GM19240 (cell line): ENCODE data around the gene FNDC1.

Experiments used
- DNase-seq: peaks from one replicate; pipeline ENCODE4 v3.0.0; 2011; ENCODE audit warnings: low spot score; ENCODE audit not compliant: insufficient read length

Gene FNDC1

GRCh38 chr6:159204605-159205004, 35.4 kb downstream of the FNDC1 start:
- no peak for DNase-seq

- DNase-seq: no peak
These were observed 42.8 kb downstream of the FNDC1 start for GRCh38 chr6:159212028-159212427.

GRCh38 chr6:159212525-159213280, 43.5 kb downstream of the FNDC1 start:
- DNase-seq: no peak

GRCh38 chr6:159213405-159213804, 44.2 kb downstream of the FNDC1 start:
- DNase-seq: no peak

GRCh38 chr6:159214281-159214680, 45.1 kb downstream of the FNDC1 start:
- no peak for DNase-seq

- peak; percentile 9 for DNase-seq
These were observed 48.5 kb downstream of the FNDC1 start for GRCh38 chr6:159217595-159218275.

- no peak for DNase-seq
These were observed 50.9 kb downstream of the FNDC1 start for GRCh38 chr6:159220093-159220492.

GRCh38 chr6:159221486-159222170, 52.4 kb downstream of the FNDC1 start:
- no peak for DNase-seq

- DNase-seq: no peak
These were observed 55.3 kb downstream of the FNDC1 start for GRCh38 chr6:159224452-159224851.

- no peak for DNase-seq
These were observed 60.5 kb downstream of the FNDC1 start for GRCh38 chr6:159229651-159230051.

GRCh38 chr6:159232106-159232645, 63.0 kb downstream of the FNDC1 start:
- DNase-seq: no peak

- no peak for DNase-seq
These were observed 63.6 kb downstream of the FNDC1 start for GRCh38 chr6:159232751-159233150.

- no peak for DNase-seq
These were observed 64.3 kb downstream of the FNDC1 start for GRCh38 chr6:159233365-159234101.

GRCh38 chr6:159234102-159234553, 64.9 kb downstream of the FNDC1 start:
- no peak for DNase-seq

- no peak for DNase-seq
These were observed 69.8 kb downstream of the FNDC1 start for GRCh38 chr6:159238920-159239558.

- DNase-seq: no peak
These were observed 79.9 kb downstream of the FNDC1 start for GRCh38 chr6:159249128-159249527.

- DNase-seq: no peak
These were observed 80.6 kb downstream of the FNDC1 start for GRCh38 chr6:159249752-159250151.

- no peak for DNase-seq
These were observed 81.4 kb downstream of the FNDC1 start for GRCh38 chr6:159250633-159251032.

GRCh38 chr6:159252955-159253508, 83.8 kb downstream of the FNDC1 start:
- DNase-seq: peak; percentile 54

GRCh38 chr6:159254186-159254585, 85.0 kb downstream of the FNDC1 start:
- no peak for DNase-seq
